ENCODE data around the gene UBE3D. TPM values are rescaled to one million over a fixed set of nuclear protein-coding genes. Genes with fewer than 3 reads are reported as not detected.

Gene UBE3D
- 10 to 100 TPM in 2 of 4 donors, 1 to 10 TPM in 2; 8.0 to 10.7 (median 9.6) TPM for total RNA-seq
- 1 to 10 TPM; 1.6 to 5.4 (median 2.7) TPM for polyA plus RNA-seq

GRCh38 chr6:83065511-83066192, at the start of gene UBE3D:
TSS of gene UBE3D (minus strand) at chr6:83065841. CDS start at chr6:83065718, 123 bp downstream.
- intact Hi-C loops (cut with DNase I) = loop anchor here (2.0 to 10.0 kb wide), 5 partner anchors 127 to 818 kb away; partner anchors contain the start of genes IBTK, ME1, PGM3 and PRSS35
- Histone ChIP-seq H3K9me3 (no peaks in the 10 kb centered on the region), H3K36me3 (no peaks in the 10 kb centered on the region), H3K4me3 (peak within 1 kb of the TSS; percentile 63 to 78 (median 73)), H3K27me3 (no peaks in the 10 kb centered on the region), H3K4me1 (peaks cover 0 to 24% (median 9%) of the 10 kb centered on the region in 4 donors), H3K27ac (peak within 1 kb of the TSS; percentile 65 to 73 (median 68))
- TF ChIP-seq EP300 (IDR thresholded peaks at IDR 0.05) (no peak), POLR2A (IDR thresholded peaks at IDR 0.05) (no peak), CTCF (IDR thresholded peaks at IDR 0.05) (peak; percentile 85 to 97 (median 95)), POLR2AphosphoS5 (IDR thresholded peaks at IDR 0.05) (peak; percentile 6 to 55 (median 48))
- DNase-seq = peak; percentile 94
- WGBS, 2 donors = 1 to 3% methylated on average over 48 of the region's 48 CpGs

GRCh38 chr6:83114164-83114563, 48.5 kb upstream of the UBE3D start:
- Histone ChIP-seq H3K4me1 (no peaks in the 10 kb centered on the region), H3K9me3 (no peaks in the 10 kb centered on the region), H3K27ac (no peak overlapping the region), H3K36me3 (peaks cover 0 to 51% (median 6%) of the 10 kb centered on the region in 4 donors), H3K27me3 (no peaks in the 10 kb centered on the region), H3K4me3 (no peak overlapping the region)
- DNase-seq = no peak
- intact Hi-C loops (cut with DNase I) = loop anchor here (5.0 kb wide), 1 partner anchor 42 kb away; no protein-coding TSS in a partner anchor
- TF ChIP-seq POLR2A (IDR thresholded peaks at IDR 0.05) (no peak), POLR2AphosphoS5 (IDR thresholded peaks at IDR 0.05) (no peak), CTCF (IDR thresholded peaks at IDR 0.05) (no peak), EP300 (IDR thresholded peaks at IDR 0.05) (no peak)
- 77 to 85% methylated on average over 1 of the region's 1 CpG for WGBS, 2 donors

- WGBS, 2 donors = 83 to 84% methylated on average over 4 of the region's 4 CpGs
- no peak for TF ChIP-seq POLR2A (IDR thresholded peaks at IDR 0.05)
- TF ChIP-seq CTCF (IDR thresholded peaks at IDR 0.05) = no peak
- TF ChIP-seq EP300 (IDR thresholded peaks at IDR 0.05) = no peak
- no peak for TF ChIP-seq POLR2AphosphoS5 (IDR thresholded peaks at IDR 0.05)
- Histone ChIP-seq H3K4me3 (no peak overlapping the region), H3K9me3 (no peaks in the 10 kb centered on the region), H3K36me3 (peaks cover 0 to 50% (median 9%) of the 10 kb centered on the region in 4 donors), H3K27ac (no peak overlapping the region), H3K4me1 (no peaks in the 10 kb centered on the region), H3K27me3 (no peaks in the 10 kb centered on the region)
- DNase-seq = no peak
- intact Hi-C loops (cut with DNase I) = loop anchor here (5.0 kb wide), 1 partner anchor 41 kb away; no protein-coding TSS in a partner anchor
These were observed 47.6 kb upstream of the UBE3D start for GRCh38 chr6:83113258-83113657.

GRCh38 chr6:83108378-83108777, 42.7 kb upstream of the UBE3D start:
- no peak overlapping the region for H3K4me3 ChIP-seq
- TF ChIP-seq POLR2AphosphoS5 (IDR thresholded peaks at IDR 0.05) (no peak), CTCF (IDR thresholded peaks at IDR 0.05) (no peak), POLR2A (IDR thresholded peaks at IDR 0.05) (no peak), EP300 (IDR thresholded peaks at IDR 0.05) (no peak)
- H3K4me1 ChIP-seq = no peaks in the 10 kb centered on the region
- no peak overlapping the region for H3K27ac ChIP-seq
- intact Hi-C loops (cut with DNase I) = no loop called here
- no peaks in the 10 kb centered on the region for H3K27me3 ChIP-seq
- 97 to 99% methylated on average over 1 of the region's 1 CpG for WGBS, 2 donors
- H3K9me3 ChIP-seq = no peaks in the 10 kb centered on the region
- no peak for DNase-seq
- H3K36me3 ChIP-seq = peaks cover 0 to 39% (median 9%) of the 10 kb centered on the region in 4 donors

All from sigmoid colon (tissue), 7 donors.